GM21576 (cell line): Measurements from ENCODE around the gene TBC1D16.

ENCODE experiments used
- ATAC-seq: cut with Tn5 transposase; IDR thresholded peaks from one replicate; pipeline ENCODE4 v1.9.1; 2021; ENCODE audit warnings: mild to moderate bottlenecking, moderate library complexity; ENCODE audit not compliant: unreplicated experiment

Gene TBC1D16

DNA sequence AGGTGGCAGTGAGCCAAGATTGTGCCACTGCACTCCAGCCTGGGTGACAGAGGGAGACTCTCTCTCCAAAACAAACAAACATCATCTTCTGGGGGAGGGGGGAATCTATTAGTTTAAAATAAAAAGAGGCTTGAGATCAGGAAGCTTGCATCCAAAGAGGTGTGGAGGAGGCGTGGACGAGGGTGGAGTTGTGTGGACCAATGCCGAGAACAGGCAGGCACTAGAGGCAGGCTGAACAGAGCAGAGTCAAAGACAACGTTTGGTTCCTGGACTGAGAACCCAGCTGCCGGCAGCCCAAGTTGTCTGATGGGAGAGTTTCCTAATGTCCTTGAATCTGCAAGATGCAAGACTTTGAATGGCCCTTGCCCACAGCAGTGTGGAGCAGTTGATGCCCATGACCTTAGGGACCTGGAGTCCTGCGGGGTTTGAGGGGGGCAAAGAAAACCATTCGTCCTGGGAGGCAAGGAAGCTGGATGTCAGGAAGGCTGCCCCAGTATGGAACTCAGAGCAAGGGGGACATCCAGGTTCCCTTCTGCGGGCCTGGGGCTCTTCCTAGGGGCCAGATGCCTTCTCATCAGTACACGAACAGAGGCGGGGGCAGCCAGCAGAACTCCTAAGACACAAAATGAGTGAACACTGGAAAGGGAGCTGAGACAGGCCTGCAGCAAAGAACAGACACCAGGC lies 9.2 kb downstream of the TBC1D16 start:
- no peak for ATAC-seq

DNA sequence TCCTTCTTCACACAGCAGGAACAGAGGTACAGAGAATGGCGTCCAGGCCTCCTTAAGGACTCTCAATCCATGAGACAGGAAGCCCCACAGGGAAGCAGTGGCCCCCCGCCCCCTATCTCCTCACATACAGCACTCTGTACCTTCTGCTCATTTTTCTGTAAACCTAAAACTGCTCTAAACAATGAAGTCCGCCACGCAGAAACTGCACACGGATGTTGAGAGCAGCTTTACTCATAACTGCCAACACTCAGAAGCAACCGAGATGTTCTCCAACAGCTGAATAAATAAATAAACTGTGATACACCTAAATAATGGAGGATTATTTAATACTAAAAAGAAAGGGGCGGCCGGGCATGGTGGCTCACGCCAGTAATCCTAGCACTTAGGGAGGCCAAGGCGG lies 9.9 kb downstream of the TBC1D16 start:
- ATAC-seq: no peak

DNA sequence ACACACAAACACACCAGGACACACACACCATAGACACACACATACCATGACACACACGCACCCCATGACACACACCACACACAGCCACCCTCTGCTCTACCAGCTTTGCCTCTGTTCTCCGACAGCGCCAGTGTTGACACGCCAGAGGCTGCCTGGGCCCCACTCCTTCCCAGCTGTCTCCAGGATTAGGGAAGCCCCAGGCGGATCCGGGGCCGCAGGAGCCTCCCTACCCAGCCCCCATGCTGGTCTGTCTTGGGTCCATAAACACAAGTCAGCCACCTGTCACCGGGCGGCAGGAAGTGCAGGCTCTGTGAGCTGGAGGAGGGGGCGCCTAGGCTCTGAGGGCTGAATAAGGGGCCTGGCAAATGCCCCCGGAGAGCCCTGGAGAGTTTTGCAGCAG lies 10.5 kb downstream of the TBC1D16 start:
- ATAC-seq: no peak

DNA sequence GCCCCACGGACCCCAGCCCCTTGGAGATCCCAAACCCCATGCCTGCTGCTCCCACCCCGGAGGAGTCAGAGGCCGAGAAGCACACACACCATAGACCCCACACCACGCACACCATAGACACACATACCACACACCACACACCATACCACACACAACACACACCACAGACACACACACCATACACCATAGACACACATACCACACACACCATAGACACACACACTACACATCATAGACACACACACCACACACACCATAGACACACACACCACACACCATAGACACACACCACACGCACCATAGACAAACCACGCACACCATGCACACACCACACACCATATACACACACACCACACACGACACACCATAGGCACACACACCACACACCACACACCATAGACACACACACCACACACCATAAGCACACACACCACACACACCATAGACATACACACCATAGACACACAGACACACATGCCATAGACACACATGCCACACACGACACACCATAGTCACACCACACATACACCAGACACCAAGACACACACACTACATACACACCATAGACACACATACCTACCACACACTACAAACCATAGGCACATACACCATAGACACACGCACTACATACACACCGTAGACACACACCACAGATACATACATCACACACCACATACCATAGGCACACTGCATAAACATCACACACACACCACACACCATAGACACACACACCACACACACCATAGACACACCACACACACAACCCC lies 11.3 kb downstream of the TBC1D16 start:
- no peak for ATAC-seq

DNA sequence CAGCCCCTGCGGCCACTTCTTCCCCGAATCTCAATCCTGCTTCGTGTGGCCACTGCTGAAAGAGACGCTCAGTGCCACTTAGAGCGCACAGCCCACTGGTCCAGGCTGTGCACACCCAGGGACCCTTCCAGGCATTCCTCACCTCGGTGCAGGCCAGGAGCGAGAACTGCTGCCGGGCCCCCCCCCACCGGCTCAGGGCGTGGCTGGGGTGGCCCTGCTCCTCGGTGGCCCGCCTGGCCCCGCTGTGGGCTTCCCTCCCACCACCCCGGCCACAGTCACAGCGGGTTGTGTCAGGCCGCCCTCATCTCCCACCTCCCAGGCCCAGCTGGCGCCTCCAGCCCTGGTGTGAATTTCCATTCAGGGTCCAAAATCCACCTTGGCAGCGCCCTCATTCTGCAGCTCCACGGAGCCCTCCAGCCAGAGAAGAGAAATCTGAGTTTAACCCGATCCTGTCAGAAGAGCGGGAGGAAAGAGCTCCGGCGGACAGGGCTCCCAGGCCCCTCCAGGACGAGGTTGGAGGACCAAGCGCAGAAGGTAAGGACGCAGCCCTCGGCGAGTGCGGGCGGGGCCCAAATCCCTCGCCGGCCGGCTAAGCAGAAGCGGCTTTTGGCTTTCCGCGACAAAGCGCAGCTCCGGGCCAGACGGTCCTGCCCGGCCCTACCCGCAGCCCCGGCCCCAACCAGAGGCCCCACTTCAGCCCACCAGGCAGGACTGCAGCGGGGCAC lies 12.0 kb downstream of the TBC1D16 start:
- no peak for ATAC-seq

DNA sequence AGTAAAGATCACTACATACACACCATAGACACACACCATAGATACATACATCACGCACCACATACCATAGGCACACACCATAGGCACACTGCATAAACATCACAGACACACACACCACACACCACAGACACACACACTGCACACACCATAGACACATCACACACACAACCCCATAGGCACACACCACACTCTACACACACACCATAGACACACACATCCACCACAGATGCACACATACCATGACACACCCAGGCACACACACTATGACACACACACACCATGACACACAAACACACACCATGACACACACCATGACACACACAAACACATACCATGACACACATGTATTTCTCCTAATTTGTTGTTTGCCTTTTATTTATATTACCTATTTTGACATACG lies 14.1 kb downstream of the TBC1D16 start:
- ATAC-seq: no peak

DNA sequence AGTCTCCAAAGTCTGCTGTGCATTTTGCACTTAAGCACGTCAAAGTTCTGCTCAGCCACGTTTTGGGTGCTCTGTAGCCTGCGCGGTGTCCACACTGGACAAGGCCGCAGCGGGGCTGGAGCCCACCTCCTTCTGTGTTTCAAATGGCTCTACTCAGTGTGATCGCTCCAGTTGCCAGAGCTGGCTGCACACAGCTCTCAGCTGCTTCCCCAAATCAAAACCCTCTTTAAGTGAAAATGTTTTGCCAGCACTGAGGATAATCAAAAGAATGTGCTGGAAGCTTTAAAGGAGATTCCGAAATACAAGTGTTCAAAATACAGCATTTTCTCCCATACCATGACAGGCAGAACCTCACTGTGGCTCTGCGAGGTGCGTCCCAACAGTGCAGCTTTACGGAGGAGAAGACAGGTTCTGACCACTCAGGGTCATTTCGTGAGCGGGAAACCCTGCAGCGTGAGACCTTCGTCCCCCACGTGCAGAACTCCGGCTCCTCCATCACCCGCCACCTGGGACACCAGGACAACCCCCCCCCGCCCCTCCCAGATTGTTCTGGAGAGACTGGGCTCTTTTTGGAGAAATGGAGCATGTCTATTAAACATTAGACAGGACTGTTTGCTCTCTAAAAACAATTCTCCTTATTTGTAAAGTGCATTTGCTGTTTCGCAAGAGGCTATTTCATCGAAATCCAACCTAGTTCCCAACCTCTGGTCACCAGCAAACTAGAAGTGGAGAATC lies 16.6 kb downstream of the TBC1D16 start:
- no peak for ATAC-seq

DNA sequence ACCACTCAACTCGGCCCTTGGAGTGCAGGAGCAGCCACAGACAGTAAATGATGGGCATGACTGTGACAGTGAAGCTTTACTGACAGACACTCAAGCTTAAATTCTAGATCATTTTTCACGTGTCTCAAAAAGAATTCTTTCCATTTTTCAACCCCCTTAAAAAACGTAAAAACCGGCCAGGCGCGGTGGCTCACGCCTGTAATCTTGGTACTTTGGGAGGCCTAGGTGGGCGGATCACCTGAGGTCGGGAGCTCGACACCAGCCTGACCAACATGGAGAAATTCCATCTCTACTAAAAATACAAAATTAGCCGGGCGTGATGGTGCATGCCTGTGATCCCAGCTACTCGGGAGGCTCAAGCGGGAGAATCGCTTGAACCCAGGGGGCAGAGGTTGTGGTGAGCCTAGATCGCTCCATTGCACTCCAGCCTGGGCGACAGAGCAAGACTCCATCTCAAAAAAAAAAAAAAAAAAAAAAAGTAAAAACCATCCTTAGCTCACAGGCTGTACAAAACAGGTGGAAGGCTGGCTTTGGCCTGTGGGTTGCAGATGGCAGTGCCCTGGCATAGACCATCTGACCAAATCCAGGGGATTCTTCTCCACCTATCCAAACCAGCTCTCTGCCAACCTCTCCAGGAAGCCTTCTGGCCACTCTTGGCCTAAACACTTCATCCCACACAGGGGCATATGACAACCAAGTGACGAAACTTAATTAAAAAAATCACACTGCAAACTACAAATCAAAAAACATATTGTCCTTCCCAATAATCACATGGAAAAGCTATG lies 18.3 kb downstream of the TBC1D16 start:
- ATAC-seq: no peak

DNA sequence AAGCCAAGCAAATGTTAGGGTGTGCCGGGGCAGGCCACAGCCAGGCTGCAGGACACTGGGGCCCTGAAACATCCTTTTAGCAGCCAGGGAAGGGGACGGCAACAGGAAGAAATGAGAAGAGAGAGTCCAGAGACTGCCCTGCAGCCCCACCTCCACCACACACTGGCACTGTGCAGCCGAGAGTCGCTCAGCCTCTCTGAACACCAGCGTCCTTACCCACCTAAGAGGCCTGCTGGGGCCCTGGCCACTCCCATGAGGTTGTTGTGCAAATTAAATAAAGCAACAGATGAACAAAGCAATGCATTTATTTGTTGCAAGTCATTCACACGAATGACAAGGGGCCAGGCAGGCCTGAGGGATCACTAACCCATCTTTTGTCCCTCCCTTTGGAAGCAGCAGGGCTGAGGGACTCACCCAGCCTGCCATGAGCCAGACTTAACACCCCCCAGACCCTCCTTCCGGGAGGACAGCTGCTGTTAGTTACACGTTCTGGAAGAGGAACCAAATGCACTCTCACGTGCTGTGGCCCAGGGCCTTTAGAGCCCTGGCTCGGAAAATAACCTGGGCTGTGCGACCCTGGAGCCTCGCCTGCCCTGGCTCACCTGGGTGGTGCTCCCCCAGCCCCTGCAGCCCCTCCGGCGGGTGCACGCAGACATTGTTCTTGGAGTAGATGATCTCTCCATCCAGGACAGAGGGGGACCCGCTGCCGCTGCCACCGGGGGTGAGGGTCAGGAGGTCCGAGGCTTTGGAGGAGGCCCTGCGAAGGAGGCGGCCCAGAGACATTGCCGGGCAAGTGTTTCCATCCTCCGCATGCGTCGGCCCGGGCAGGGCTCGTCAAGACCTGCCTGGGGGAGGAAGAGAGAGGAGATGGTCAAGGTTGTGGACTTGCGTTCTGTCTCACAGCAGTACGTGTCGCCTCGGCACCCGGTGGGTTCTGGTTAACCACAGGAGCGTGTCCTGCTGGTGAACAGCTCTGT lies 22.6 kb downstream of the TBC1D16 start:
- no peak for ATAC-seq

DNA sequence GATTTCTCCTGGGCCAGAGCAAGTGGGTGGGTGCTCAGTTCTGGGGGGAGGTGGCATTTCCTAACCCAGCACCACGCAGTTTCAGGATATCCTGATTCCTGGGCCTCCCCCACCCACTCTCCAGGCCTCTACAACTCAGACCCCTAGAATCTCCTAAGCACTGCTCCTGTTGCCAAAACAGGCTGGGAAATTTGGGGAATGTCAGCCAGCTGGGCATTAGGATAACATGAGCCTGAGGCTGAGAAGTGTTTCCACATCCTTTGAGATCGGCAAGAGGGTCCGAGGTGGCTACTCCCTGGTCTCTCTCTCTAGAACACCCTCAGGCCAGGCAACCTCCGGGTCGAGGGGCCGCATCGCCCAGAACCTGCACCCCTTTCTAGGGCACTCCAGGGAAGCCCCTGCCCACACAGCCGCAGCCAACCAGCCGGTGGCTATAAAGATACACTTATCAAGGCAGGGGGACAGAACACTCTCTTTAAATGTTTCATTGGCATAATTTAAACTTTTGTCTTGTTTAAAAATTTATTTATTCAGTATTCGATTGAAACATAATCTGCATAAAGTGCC lies 23.6 kb downstream of the TBC1D16 start:
- no peak for ATAC-seq

DNA sequence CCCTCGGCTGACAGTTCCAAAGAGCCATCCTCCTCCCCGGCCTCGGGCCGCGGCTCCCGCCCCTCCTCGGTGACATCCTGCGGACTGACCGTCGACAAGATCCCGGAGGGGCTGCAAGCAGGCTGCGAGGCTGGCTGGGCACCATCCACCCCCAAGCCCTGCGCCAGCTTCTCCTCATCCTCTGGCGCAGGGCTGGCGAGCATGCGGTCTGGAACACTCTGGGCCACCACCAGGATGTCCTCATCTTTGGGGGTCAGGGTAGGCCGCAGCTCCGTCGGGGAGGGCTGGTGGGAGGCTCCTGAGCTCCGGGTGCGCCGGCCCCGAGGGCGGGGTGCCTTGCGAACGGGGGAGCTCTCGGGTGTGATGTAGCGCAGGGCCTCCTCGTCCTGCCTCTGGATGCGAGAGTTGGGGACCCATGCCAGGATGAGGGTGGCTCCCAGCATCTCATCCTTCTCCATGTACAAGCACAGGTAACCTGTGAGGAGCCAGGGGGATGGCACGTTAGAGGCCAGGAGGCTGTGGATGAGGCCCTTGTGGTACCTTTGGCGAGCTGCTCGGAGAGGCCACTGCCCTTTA lies 25.3 kb downstream of the TBC1D16 start:
- ATAC-seq: no peak

DNA sequence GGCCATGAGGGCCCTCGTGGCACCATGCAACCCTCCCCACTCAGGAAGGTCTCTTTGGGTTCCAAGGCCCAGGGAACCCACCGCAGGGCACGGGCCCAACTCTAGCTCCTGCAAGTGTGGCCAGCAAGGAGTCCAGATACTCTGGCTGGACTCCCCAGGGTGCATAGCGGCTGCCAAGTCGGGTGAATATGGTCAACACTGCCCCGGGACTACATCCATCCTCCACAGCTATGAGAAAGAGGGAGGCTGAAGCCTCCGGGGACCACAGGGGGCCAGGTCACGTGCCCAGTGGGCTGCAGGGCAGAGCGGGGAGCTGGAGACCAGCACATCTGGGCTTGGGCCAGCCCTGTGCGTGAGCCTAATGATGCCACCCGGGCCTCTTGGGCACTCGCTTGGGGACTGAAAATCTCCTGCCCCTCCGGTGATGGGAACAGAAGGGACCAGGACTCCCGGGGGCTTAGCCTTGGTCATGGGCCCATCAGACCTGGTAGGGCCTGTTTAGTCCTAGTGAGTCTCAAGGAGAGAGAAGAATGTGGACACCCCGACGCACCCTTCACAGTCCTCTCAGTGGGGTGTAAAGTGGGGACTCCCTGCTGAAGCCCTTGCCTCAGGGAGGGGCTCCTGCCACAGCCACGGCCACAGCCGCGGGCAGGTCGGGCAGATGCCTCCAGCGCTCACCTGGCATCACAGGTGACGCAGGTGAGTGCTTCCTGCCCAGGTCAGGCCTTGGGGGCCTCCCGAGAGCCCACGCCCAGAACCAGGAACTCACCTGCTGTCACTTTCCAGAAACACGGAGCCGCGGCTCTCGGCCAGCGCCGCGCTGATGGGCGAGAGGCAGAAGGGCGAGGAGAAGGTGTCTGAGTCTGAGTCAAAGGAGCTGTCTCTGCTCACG lies 26.0 kb downstream of the TBC1D16 start:
- ATAC-seq: no peak

DNA sequence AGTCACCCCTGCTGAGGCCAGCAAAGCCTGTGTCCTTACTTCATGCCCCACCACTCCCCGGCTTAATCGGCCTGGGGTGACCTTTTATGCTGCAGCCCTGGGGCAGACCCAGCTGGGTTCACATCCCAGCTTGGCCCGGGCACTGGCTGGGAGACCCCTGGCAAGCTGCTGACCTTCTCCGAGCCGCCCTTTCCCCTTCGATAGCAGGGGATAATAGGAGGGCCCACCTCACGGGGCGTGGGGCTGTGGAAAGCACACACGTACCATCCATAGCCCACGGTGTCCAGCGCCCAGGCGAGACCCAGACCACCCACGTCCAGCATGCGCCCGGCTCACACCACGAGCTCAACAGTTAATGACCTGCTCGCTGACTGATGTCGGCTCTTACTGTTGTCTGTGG lies 26.8 kb downstream of the TBC1D16 start:
- no peak for ATAC-seq

DNA sequence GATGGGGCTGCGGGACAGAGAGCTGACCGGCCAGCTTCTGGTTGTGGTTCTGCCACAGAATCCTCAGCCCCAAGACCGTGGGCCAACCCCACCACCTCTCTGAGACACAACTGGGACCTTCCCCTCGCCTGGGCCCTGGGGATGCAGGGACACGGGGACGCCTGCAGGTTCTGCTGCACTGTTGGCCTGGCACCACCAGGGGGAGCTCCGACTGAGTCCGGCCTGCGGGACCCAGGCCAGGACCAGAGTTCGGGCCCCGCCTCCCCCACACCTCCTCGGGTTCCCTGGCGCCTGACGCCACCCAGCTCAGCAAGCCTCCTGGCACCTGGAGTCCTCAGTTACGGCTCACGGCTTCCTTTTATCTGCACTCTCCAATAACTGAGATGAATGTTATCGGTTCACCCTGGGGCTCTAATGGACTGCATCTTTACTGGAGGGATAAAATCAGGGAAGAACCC lies 27.3 kb downstream of the TBC1D16 start:
- ATAC-seq: no peak

DNA sequence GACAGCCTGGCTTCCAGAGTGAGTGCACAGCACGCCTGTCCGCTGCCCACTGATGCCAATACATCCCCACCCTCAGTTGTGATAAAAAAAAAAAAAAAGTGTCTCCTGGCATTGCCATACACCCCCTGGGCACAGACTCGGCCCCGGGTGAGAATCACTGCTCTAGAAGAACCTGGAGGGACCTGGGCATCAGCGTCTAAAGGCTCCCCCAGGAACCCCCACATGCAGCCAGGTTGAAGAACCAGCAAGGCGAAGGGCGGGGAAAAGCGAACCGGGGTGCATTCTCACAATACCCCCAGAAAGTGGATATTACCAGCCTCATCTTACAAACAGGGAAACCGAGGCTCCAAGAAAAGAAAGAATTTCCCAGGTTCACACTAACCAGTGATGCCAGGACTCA lies 27.7 kb downstream of the TBC1D16 start:
- ATAC-seq: no peak

DNA sequence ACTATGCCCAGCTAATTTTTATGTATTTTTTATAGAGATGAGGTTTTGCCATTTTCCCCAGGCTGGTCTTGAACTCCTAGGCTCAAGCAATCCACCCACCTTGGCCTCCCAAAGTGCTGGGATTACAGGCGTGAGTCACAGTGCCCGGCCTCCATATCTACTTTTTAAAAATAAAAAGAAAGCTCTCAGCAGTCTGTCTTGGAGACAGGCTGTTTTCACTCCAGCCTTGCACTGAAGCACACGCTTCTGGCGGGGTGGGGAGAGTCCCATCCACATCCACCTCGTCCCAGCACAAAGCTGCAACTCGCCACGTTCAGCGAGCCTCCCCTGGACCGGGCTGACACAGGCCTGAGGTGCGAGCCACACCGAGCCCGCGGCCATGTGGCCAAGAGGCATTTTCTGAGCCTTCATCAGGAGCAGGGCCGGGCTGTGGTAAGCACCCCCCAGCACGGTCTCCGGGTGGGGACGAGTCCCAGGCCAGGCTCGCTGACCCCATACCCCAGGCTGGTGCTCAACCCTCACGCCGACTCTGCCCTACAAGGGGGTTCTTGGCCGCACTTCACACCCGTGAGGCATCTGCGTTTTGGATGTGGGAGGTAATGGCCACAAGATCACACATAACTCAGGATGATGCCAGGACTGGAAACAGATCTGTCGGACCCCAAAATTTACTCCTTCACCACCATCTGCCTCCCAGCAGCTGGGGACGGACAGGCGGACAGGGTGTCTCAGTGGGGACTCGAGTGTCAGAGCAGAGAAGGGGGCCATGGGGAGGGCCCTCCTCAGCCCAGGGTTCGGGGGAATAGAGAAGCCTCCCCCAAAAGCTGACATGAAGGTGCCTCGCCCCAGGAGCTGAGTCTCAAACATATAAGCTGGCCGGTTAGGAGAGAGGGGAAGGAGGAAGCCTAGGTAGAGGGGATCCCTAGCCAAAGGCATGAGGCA lies 28.6 kb downstream of the TBC1D16 start:
- no peak for ATAC-seq

DNA sequence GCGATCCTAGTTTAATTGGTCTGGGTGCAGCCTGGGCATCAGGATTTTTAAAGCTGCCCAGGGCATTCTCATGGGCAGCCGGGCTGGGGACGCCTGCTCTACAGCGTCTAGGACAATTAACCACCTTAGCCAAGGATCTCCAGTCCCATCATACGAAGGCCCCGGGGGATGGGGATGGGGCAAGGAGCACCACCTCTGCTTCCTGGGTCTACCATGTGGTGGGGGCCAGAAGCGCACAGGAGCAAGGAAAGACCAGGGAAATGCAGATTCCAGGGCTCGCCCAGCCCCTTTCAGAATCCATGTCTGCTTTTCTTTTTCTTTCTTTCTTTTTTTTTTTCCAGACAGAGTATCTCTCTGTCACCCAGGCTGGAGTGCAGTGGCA lies 29.3 kb downstream of the TBC1D16 start:
- no peak for ATAC-seq
